Kidney epithelial cell (primary cell): ENCODE results near the gene EARS2. TPM values are rescaled to one million over a fixed set of nuclear protein-coding genes. Genes with fewer than 3 reads are reported as not detected.

ENCODE experiments used
- DNase-seq: peaks from one replicate; pipeline ENCODE4 v3.0.0-alpha.2; 2010; ENCODE audit warnings: low read depth
- H3K27me3 ChIP-seq: 2 replicates; pipeline ENCODE4 v1.6.0; 2011; ENCODE audit warnings: low read length; ENCODE audit not compliant: control insufficient read depth, insufficient read depth
- H3K36me3 ChIP-seq: 2 replicates; pipeline ENCODE4 v1.5.1; 2011; ENCODE audit warnings: low read length; ENCODE audit not compliant: control insufficient read depth, insufficient read depth
- H3K4me3 ChIP-seq: 2 replicates; pipeline ENCODE4 v1.5.1; 2011; ENCODE audit warnings: low read depth, mild to moderate bottlenecking, control low read depth, low read length
- CTCF ChIP-seq: IDR thresholded peaks from 2 replicates; pipeline ENCODE4 v1.5.1; 2011; ENCODE audit warnings: mild to moderate bottlenecking, moderate library complexity, low read length, control low read depth, inconsistent platforms; ENCODE audit not compliant: insufficient read depth, poor library complexity, severe bottlenecking
- total RNA-seq: library from RNA; depleted of rRNA; stranded (reverse); fragments of >200 nt; gene quantifications from 2 replicates; pipeline ENCODE4 v1.2.3, GENCODE V29; 2015

Gene EARS2
- total RNA-seq, 1 donor from 2014 or later, result 22.3 TPM

- Histone ChIP-seq H3K27me3 (no peaks in the 10 kb centered on the region), H3K4me3 (no peak overlapping the region), H3K36me3 (peaks cover 6% of the 10 kb centered on the region)
- no peak for TF ChIP-seq CTCF
- DNase-seq, result no peak
Measured at GRCh38 chr16:23478566-23478965, 78.6 kb downstream of the EARS2 start.

- Histone ChIP-seq H3K36me3 (peaks cover 4% of the 10 kb centered on the region), H3K27me3 (no peaks in the 10 kb centered on the region), H3K4me3 (no peak overlapping the region)
- no peak for DNase-seq
- no peak for TF ChIP-seq CTCF
Measured at GRCh38 chr16:23476289-23476688, 80.9 kb downstream of the EARS2 start.

Other genes with a start within 250 kb of the EARS2 start
- 10.7 and 13.6 TPM in 2 replicates for gene COG7, start 104.2 kb downstream of the EARS2 start, total RNA-seq
- gene GGA2, start 46.9 kb downstream of the EARS2 start, total RNA-seq, result 41.6 and 43.6 TPM in 2 replicates
- gene UBFD1, start 377 bp upstream of the EARS2 start, total RNA-seq, result 135 and 170 TPM in 2 replicates
- gene NDUFAB1, start 39.0 kb upstream of the EARS2 start, total RNA-seq, result 69.1 and 132 TPM in 2 replicates
- 18.5 and 24.0 TPM in 2 replicates for gene PALB2, start 84.0 kb upstream of the EARS2 start, total RNA-seq
- gene DCTN5, start 84.1 kb upstream of the EARS2 start, total RNA-seq, result 58.4 and 68.4 TPM in 2 replicates
- gene PLK1, start 121.5 kb upstream of the EARS2 start, total RNA-seq, result 10.4 and 13.1 TPM in 2 replicates
- gene ERN2, start 155.9 kb upstream of the EARS2 start, total RNA-seq, result under 0.01 TPM in 1 of 2 replicates, not detected in the other
- gene CHP2, start 197.7 kb upstream of the EARS2 start, total RNA-seq, result not detected in 2 replicates